GM21717 (cell line): ENCODE measurements around the gene IQGAP2.
"Not testable (repeated sequence)": the region's sequence is repeated elsewhere in the genome, so short reads cannot be mapped to it uniquely, and the experiment has no call there.

Experiments used
- ATAC-seq: cut with Tn5 transposase; IDR thresholded peaks from one replicate; pipeline ENCODE4 v1.9.1; 2021; ENCODE audit warnings: mild to moderate bottlenecking, moderate library complexity; ENCODE audit not compliant: unreplicated experiment

The IQGAP2 gene

GRCh38 chr5:76414788-76415187, 11.7 kb downstream of the IQGAP2 start:
- ATAC-seq, result no peak

- no peak for ATAC-seq
Measured at GRCh38 chr5:76415855-76416254, 12.8 kb downstream of the IQGAP2 start.

GRCh38 chr5:76419597-76420298, 16.7 kb downstream of the IQGAP2 start:
- ATAC-seq, result no peak

- no peak for ATAC-seq
Measured at GRCh38 chr5:76422227-76422626, 19.1 kb downstream of the IQGAP2 start.

GRCh38 chr5:76422742-76423141, 19.7 kb downstream of the IQGAP2 start:
- ATAC-seq, result no peak

GRCh38 chr5:76425146-76425545, 22.1 kb downstream of the IQGAP2 start:
- ATAC-seq, result no peak

GRCh38 chr5:76425928-76426804, 23.1 kb downstream of the IQGAP2 start:
- no peak for ATAC-seq

GRCh38 chr5:76427206-76428140, 24.4 kb downstream of the IQGAP2 start:
- no peak for ATAC-seq

GRCh38 chr5:76428550-76428949, 25.5 kb downstream of the IQGAP2 start:
- ATAC-seq, result not testable (repeated sequence)

- no peak for ATAC-seq
Measured at GRCh38 chr5:76433261-76433660, 30.2 kb downstream of the IQGAP2 start.

GRCh38 chr5:76437507-76437906, 34.4 kb downstream of the IQGAP2 start:
- ATAC-seq, result not testable (repeated sequence)

- no peak for ATAC-seq
Measured at GRCh38 chr5:76438025-76438424, 34.9 kb downstream of the IQGAP2 start.

GRCh38 chr5:76439201-76439600, 36.1 kb downstream of the IQGAP2 start:
- no peak for ATAC-seq

GRCh38 chr5:76439929-76440328, 36.8 kb downstream of the IQGAP2 start:
- ATAC-seq, result no peak

- ATAC-seq, result no peak
Measured at GRCh38 chr5:76441101-76441500, 38.0 kb downstream of the IQGAP2 start.

GRCh38 chr5:76441890-76442673, 39.0 kb downstream of the IQGAP2 start:
- ATAC-seq, result no peak

- ATAC-seq, result no peak
Measured at GRCh38 chr5:76443066-76443800, 40.1 kb downstream of the IQGAP2 start.

GRCh38 chr5:76445063-76445462, 42.0 kb downstream of the IQGAP2 start:
- no peak for ATAC-seq

- ATAC-seq, result no peak
Measured at GRCh38 chr5:76445830-76446229, 42.7 kb downstream of the IQGAP2 start.

GRCh38 chr5:76446776-76447175, 43.7 kb downstream of the IQGAP2 start:
- ATAC-seq, result no peak
